Hair follicular keratinocyte (primary cell): ENCODE data around the gene FAM210A. TPM values are rescaled to one million over a fixed set of nuclear protein-coding genes. Genes with fewer than 3 reads are reported as not detected.

Source experiments
- total RNA-seq: library from RNA; depleted of rRNA; stranded (reverse); fragments of >200 nt; gene quantifications from 2 replicates; pipeline ENCODE4 v1.2.3, GENCODE V29; 2015

The FAM210A gene
- total RNA-seq: 12.4 and 19.2 TPM in 2 replicates

GRCh38 chr18:13726232-13726971 lies at the start of gene FAM210A, which contains the start of gene RNMT:
FAM210A (minus strand) TSS chr18:13726558; CDS start chr18:13682077, 44,481 bp downstream.
RNMT (plus strand) TSS chr18:13726673; CDS start chr18:13731518, 4,845 bp downstream.

Other genes starting within 250 kb of the FAM210A start
- 13.9 and 15.5 TPM in 2 replicates for gene RNMT, start 115 bp upstream of the FAM210A start, total RNA-seq
- not detected in 2 replicates for gene MC5R, start 97.6 kb upstream of the FAM210A start, total RNA-seq
- not detected in 2 replicates for gene MC2R, start 189.0 kb upstream of the FAM210A start, total RNA-seq